Pancreas (tissue), 10 donors: ENCODE measurements around the gene ANKS1A. TPM values are rescaled to one million over a fixed set of nuclear protein-coding genes. Genes with fewer than 3 reads are reported as not detected.

Experiments
- ATAC-seq, 4 donors: fragments of 200-7000 bp; cut with Tn5 transposase; one replicate each; pipeline versions ENCODE4 v1.8.0 to v1.9.1; 2020; ENCODE audit warnings: mild to moderate bottlenecking in 4 of 4, moderate library complexity in 4 of 4
- DNase-seq, 6 donors: peaks; one replicate each; pipeline ENCODE4 v3.0.0-alpha.2; 2020
- FAIRE-seq: peaks from 2 replicates; lab custom pipeline; 2012; peaks lifted over from hg19 to GRCh38; lab: Jason Lieb, UNC
- H3K27ac ChIP-seq, 4 donors: fragments of 200-600 bp; sonication (generic); 1 replicate in 3 of 4; 2 replicates in 1 of 4; pipeline versions ENCODE4 v1.5.0 to v1.8.0; 2020
- H3K27me3 ChIP-seq, 4 donors: fragments of 200-600 bp; one replicate each; pipeline ENCODE4 v1.8.0; 2021
- H3K36me3 ChIP-seq, 3 donors: fragments of 200-600 bp; sonication (generic) in 1 of 3; one replicate each; pipeline versions ENCODE4 v1.5.0 to v1.8.0; 2020 to 2021
- H3K4me1 ChIP-seq, 3 donors: fragments of 200-600 bp; one replicate each; pipeline ENCODE4 v1.8.0; 2021
- H3K4me3 ChIP-seq, 4 donors: fragments of 200-600 bp; sonication (generic) in 2 of 4; one replicate each; pipeline versions ENCODE4 v1.5.0 to v1.8.0; 2020 to 2021
- H3K9me3 ChIP-seq, 4 donors: fragments of 200-600 bp; one replicate each; pipeline ENCODE4 v1.8.0; 2021
- WGBS, 2 donors: extraction: QIAGEN DNeasy Blood & Tissue Kit; methylation state at CpG; one replicate each; pipeline ENCODE4 v1.1.7; 2013; 5-methylcytosine and 5-hydroxymethylcytosine counted together
- intact Hi-C, 3 donors: fragments of 100-400 bp; cut with DNase I; formaldehyde crosslinking; loops; one replicate each; pipeline versions ENCODE4 v1.11.1 to v1.14.2; 2022
- polyA plus RNA-seq, 2 donors: library from polyadenylated mRNA; stranded (reverse); fragments of 200-250 nt; gene quantifications; one replicate each; pipeline ENCODE4 v1.2.3, GENCODE V29; 2013
- total RNA-seq, 6 donors: library from RNA; stranded (reverse); fragmentation: NEBNext Ultra II Directional in 4 of 6; extraction: Animal tissue kit (Norgen Biotek cat#: 25700) in 4 of 6; gene quantifications; one replicate each; pipeline versions ENCODE4 v1.2.1 to v1.2.4, GENCODE V29; 2021 to 2023
- TF ChIP-seq, protein P1 (sequence below), 4 donors: fragments of 200-600 bp; sonication (generic) in 3 of 4; IDR thresholded peaks; one replicate each; pipeline versions ENCODE4 v1.5.0 to v1.8.0; 2021; ENCODE audit warnings: antibody characterized with exemption in 4 of 4
- donor health status: healthy with polysubstance abuse.
- donor health status: DM: no; HTN: no; CAD: no; lungs with moderate emphysema.
- donor health status: DM: no; HTN: no; CAD: no.
- donor health status: control.
- donor health status: control.
- donor health status: Bipolar disorder and iron deficiency.
- donor health status: DM: yes; HTN: yes; CAD: no.
- donor health status: DM: no; HTN: no; CAD: no.
- donor health status: DM: no; HTN: no; CAD: no.
- donor health status: DM: yes; HTN: yes; CAD: no.

Gene ANKS1A
- total and polyA plus RNA-seq, 8 donors = 6.1 to 16.7 (median 8.0) TPM

DNA sequence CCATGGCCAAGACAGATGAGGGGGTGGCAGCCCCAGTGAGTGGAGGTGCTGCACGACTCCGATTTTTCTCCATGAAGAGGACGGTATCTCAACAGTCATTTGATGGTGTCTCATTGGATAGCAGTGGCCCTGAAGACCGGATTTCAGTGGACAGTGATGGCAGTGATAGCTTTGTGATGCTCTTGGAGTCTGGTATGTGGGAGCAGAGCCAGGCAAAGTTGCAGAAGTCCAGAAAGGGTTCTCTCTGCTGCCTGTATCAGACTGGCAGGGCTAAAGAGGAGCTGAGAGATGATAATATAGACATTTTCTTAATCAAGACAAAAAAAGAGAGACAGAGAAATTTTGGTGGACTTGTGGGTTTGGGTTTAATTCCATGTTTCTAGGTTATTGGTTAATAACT, 25.0 kb upstream of the ANKS1A start:
- H3K36me3 ChIP-seq = peaks cover 0 to 62% (median 18%) of the 10 kb centered on the region in 3 donors
- DNase-seq (no peak), ATAC-seq (no peak), FAIRE-seq (no peak)
- no peaks in the 10 kb centered on the region for H3K9me3 ChIP-seq
- TF ChIP-seq, protein P1, sequence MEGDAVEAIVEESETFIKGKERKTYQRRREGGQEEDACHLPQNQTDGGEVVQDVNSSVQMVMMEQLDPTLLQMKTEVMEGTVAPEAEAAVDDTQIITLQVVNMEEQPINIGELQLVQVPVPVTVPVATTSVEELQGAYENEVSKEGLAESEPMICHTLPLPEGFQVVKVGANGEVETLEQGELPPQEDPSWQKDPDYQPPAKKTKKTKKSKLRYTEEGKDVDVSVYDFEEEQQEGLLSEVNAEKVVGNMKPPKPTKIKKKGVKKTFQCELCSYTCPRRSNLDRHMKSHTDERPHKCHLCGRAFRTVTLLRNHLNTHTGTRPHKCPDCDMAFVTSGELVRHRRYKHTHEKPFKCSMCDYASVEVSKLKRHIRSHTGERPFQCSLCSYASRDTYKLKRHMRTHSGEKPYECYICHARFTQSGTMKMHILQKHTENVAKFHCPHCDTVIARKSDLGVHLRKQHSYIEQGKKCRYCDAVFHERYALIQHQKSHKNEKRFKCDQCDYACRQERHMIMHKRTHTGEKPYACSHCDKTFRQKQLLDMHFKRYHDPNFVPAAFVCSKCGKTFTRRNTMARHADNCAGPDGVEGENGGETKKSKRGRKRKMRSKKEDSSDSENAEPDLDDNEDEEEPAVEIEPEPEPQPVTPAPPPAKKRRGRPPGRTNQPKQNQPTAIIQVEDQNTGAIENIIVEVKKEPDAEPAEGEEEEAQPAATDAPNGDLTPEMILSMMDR (IDR thresholded peaks at IDR 0.05) = no peak
- intact Hi-C loops = no loop called here
- 93 to 95% methylated on average over 4 of the region's 4 CpGs for WGBS, 2 donors
- H3K4me1 ChIP-seq = no peaks in the 10 kb centered on the region
- H3K27ac ChIP-seq = no peak overlapping the region
- no peak overlapping the region for H3K4me3 ChIP-seq
- H3K27me3 ChIP-seq = no peaks in the 10 kb centered on the region

DNA sequence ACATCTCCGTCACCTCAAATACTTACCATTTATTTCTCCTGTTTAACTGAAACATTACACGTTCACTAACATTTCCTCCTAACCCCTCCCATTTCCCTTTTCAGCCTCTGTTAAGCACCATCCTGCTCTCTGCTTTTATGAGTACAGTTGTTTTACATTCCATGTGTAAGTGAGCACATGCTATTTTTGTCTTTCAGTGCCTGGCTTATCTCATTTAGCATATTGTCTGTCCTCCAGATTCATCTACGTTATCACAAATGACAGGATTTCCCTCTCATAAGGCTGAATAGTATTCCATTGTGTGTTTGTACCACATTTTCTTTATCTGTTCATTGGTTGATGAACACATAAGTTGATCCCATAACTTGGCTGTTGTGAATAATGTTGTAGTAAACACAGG, 23.9 kb upstream of the ANKS1A start:
- H3K36me3 ChIP-seq = peaks cover 0 to 58% (median 11%) of the 10 kb centered on the region in 3 donors
- intact Hi-C loops = no loop called here
- FAIRE-seq (no peak), ATAC-seq (no peak), DNase-seq (no peak)
- H3K4me1 ChIP-seq = no peaks in the 10 kb centered on the region
- H3K27ac ChIP-seq = no peak overlapping the region
- no peak overlapping the region for H3K4me3 ChIP-seq
- WGBS, 2 donors = 65 to 72% methylated on average over 3 of the region's 3 CpGs
- TF ChIP-seq, protein P1 (IDR thresholded peaks at IDR 0.05) = no peak
- no peaks in the 10 kb centered on the region for H3K9me3 ChIP-seq
- H3K27me3 ChIP-seq = no peaks in the 10 kb centered on the region

GRCh38 chr6:34866509-34866908, 22.5 kb upstream of the ANKS1A start:
- FAIRE-seq = no peak
- 75 to 79% methylated on average over 3 of the region's 3 CpGs for WGBS, 2 donors
- ATAC-seq = no peak
- intact Hi-C loops = no loop called here
- Histone ChIP-seq H3K27ac (no peak overlapping the region), H3K27me3 (no peaks in the 10 kb centered on the region), H3K4me3 (no peak overlapping the region), H3K4me1 (no peaks in the 10 kb centered on the region), H3K9me3 (no peaks in the 10 kb centered on the region), H3K36me3 (peaks cover 0 to 58% (median 14%) of the 10 kb centered on the region in 3 donors)
- TF ChIP-seq, protein P1 (IDR thresholded peaks at IDR 0.05) = no peak
- DNase-seq = no peak

- DNase-seq (no peak), ATAC-seq (no peak), FAIRE-seq (no peak)
- Histone ChIP-seq H3K27ac (no peak overlapping the region), H3K4me3 (no peak overlapping the region), H3K9me3 (no peaks in the 10 kb centered on the region), H3K36me3 (peaks cover 0 to 67% (median 19%) of the 10 kb centered on the region in 3 donors), H3K27me3 (no peaks in the 10 kb centered on the region), H3K4me1 (no peaks in the 10 kb centered on the region)
- WGBS, 2 donors = 92 to 96% methylated on average over 3 of the region's 3 CpGs
- TF ChIP-seq, protein P1 (IDR thresholded peaks at IDR 0.05) = no peak
- intact Hi-C loops = no loop called here
Observed at GRCh38 chr6:34867484-34867883, 21.6 kb upstream of the ANKS1A start.

DNA sequence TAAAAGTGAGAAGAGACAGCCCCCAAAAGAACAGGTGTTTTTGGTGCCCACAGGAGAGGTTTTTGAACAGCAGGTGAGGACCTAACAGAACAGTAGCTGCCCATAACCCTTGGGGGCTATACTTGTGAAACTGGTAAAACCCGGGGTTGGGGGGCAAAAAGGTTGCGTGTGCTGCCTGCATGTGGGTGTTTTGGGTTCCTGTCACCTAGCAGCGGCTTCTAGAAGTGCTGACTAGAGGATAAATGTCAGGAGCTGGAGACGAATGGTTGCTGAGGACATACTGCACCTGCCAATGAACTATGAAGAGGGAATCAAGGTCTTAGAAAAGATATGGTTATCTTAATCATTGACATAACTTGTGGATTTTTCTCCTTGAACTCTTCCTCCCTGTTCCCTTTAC, 17.2 kb upstream of the ANKS1A start:
- Histone ChIP-seq H3K27ac (no peak overlapping the region), H3K36me3 (peaks cover 0 to 68% (median 24%) of the 10 kb centered on the region in 3 donors), H3K4me1 (no peaks in the 10 kb centered on the region), H3K27me3 (no peaks in the 10 kb centered on the region), H3K9me3 (no peaks in the 10 kb centered on the region), H3K4me3 (no peak overlapping the region)
- intact Hi-C loops = no loop called here
- DNase-seq = no peak
- no peak for FAIRE-seq
- no peak for ATAC-seq
- WGBS, 2 donors = 84 to 88% methylated on average over 4 of the region's 4 CpGs
- TF ChIP-seq, protein P1 (IDR thresholded peaks at IDR 0.05) = no peak
